ENCODE results near the gene SLC6A9. TPM values are rescaled to one million over a fixed set of nuclear protein-coding genes. Genes with fewer than 3 reads are reported as not detected.

Gene SLC6A9
- total and polyA plus RNA-seq, 2 of the 8 experiments (the other 6 are each of a cell fraction or from before 2014, with no cell fraction given) = 20.2 to 24.2 TPM

GRCh38 chr1:44027320-44027719 lies 3.9 kb downstream of the SLC6A9 start:
- Histone ChIP-seq H2BK5ac (ENCODE audit: low read depth, low read length) (no peak overlapping the region), H3K4me2 (ENCODE audit: insufficient read depth in 1 of 2, low read depth in 2 of 2, low read length in 2 of 2) (no peak overlapping the region), H3K4me1 (replicated peaks in 1 of 4; ENCODE audit: control insufficient read depth in 3 of 4, insufficient read depth in 4 of 4, low read length in 3 of 4) (peaks cover 9 to 20% (median 17%) of the 10 kb centered on the region in 4 experiments), H3K4me3 (ENCODE audit: extremely low read depth in 1 of 4, insufficient read depth in 2 of 4, low read depth in 3 of 4, low read length in 4 of 4) (no peak overlapping the region), H3K36me3 (ENCODE audit: control insufficient read depth in 2 of 4, insufficient read depth in 4 of 4, low read length in 3 of 4) (peaks cover 3 to 15% (median 6%) of the 10 kb centered on the region in 4 experiments; a peak in 7 of 8 replicates), H4K5ac (ENCODE audit: insufficient read length, low read depth, low read length) (no peak overlapping the region), H3K27me3 (replicated peaks in 1 of 4; ENCODE audit: control insufficient read depth in 3 of 4, extremely low read depth in 1 of 4, insufficient read depth in 3 of 4, low read length in 3 of 4) (no peaks in the 10 kb centered on the region), H2BK15ac (ENCODE audit: low read length) (no peak overlapping the region), H3K9me3 (ENCODE audit: insufficient read depth in 2 of 2, low read depth in 1 of 2, low read length in 1 of 2) (no peaks in the 10 kb centered on the region), H3K27ac (ENCODE audit: low read depth, low read length) (no peak overlapping the region), H3K23ac (ENCODE audit: insufficient read length) (no peak overlapping the region), H2BK120ac (replicated peaks; ENCODE audit: low read depth, low read length) (no peak overlapping the region), H2AK5ac (ENCODE audit: low read depth, low read length) (no peak overlapping the region), H3K79me2 (ENCODE audit: control insufficient read depth in 1 of 2, insufficient read depth in 2 of 2, low read length in 2 of 2) (peaks cover 0 to 24% of the 10 kb centered on the region in 2 experiments; a peak in 2 of 4 replicates), H3K79me1 (ENCODE audit: low read depth, low read length) (peaks cover 5% of the 10 kb centered on the region), H2AFZ (ENCODE audit: low read length) (no peak overlapping the region), H3K18ac (ENCODE audit: extremely low read depth, low read length) (no peak overlapping the region), H3K23me2 (ENCODE audit: low read depth, low read length) (peaks cover 4% of the 10 kb centered on the region; the same call in 1 of the 2 replicates), H3K14ac (ENCODE audit: insufficient read length) (no peak overlapping the region), H2BK20ac (ENCODE audit: low read length) (no peak overlapping the region), H4K8ac (ENCODE audit: extremely low read depth, insufficient read depth, low read length) (no peak overlapping the region), H4K91ac (replicated peaks; ENCODE audit: insufficient read length, low read length) (no peak overlapping the region), H3K9ac (replicated peaks in 1 of 4; ENCODE audit: extremely low read depth in 1 of 4, low read depth in 3 of 4, low read length in 3 of 4) (no peak overlapping the region), H2BK12ac (ENCODE audit: low read depth, low read length) (no peak overlapping the region), H3K56ac (replicated peaks; ENCODE audit: insufficient read length, low read depth, low read length) (no peak overlapping the region), H4K20me1 (replicated peaks in 1 of 2; ENCODE audit: control insufficient read depth in 1 of 2, insufficient read depth in 2 of 2, low read length in 2 of 2) (peaks cover 3 to 6% of the 10 kb centered on the region in 2 experiments), H3K4ac (replicated peaks; ENCODE audit: insufficient read length, low read depth, low read length) (no peak overlapping the region)
- ChIA-PET POLR2A (ENCODE audit: partially characterized antibody) (interaction anchor here (1.1 to 26.2 kb wide), 4 partner anchors 17 to 39 kb away, joined by 3 to 544 read pairs (median 26); no protein-coding TSS in a partner anchor), CTCF (ENCODE audit: partially characterized antibody) (interaction anchor here (0.8 to 16.6 kb wide), 8 partner anchors 9 to 32 kb away, joined by 3 to 252 read pairs (median 7); no protein-coding TSS in a partner anchor)
- FAIRE-seq = no peak
- TF ChIP-seq SUZ12 (IDR thresholded peaks at IDR 0.05; ENCODE audit: low read length) (no peak), ASH2L (IDR thresholded peaks at IDR 0.05; ENCODE audit: low read length) (no peak), RBBP5 (IDR thresholded peaks at IDR 0.05; ENCODE audit: borderline replicate concordance, low read depth, low read length) (no peak), KDM5A (IDR thresholded peaks at IDR 0.05; ENCODE audit: low read length) (no peak), SIN3A (conservative IDR thresholded peaks at IDR 0.05 in 1 of 2, IDR thresholded peaks at IDR 0.05 in 1 of 2; ENCODE audit: low read depth in 1 of 2, low read length in 2 of 2) (no peak), BACH1 (IDR thresholded peaks at IDR 0.05; ENCODE audit: low read length) (no peak), GTF2F1 (IDR thresholded peaks at IDR 0.05; ENCODE audit: borderline replicate concordance, low read depth, low read length) (no peak), SP2 (IDR thresholded peaks at IDR 0.05; ENCODE audit: low read length) (no peak), TBP (IDR thresholded peaks at IDR 0.05; ENCODE audit: low read depth, low read length) (no peak), PHF8 (conservative IDR thresholded peaks at IDR 0.05; ENCODE audit: low read depth, low read length) (no peak), KDM1A (IDR thresholded peaks at IDR 0.05; ENCODE audit: borderline replicate concordance, low read length) (no peak), GABPA (IDR thresholded peaks at IDR 0.05; ENCODE audit: borderline replicate concordance, insufficient read depth, low read length) (no peak), RXRA (IDR thresholded peaks at IDR 0.05; ENCODE audit: insufficient read depth, low read depth, low read length) (no peak), YY1 (IDR thresholded peaks at IDR 0.05; ENCODE audit: low read depth, low read length) (no peak), NRF1 (IDR thresholded peaks at IDR 0.05; ENCODE audit: low read depth, low read length) (no peak)
- no peak for DNase-seq (ENCODE audit: low read depth in 1 of 2, low spot score in 2 of 2)
- WGBS, 2 experiments (ENCODE audit: extremely low coverage in 1 of 2, insufficient coverage in 1 of 2, insufficient read length in 1 of 2, insufficient replicate concordance in 2 of 2, low coverage in 1 of 2, low lambda C conversion rate in 2 of 2, missing lambda C conversion rate in 1 of 2) = 94% methylated on average over 3 of the region's 3 CpGs; no CpG with 5 or more reads in 1 of the 2 experiments

All from H1 (cell line).